ENCODE data around the gene PDCD11. TPM values are rescaled to one million over a fixed set of nuclear protein-coding genes. Genes with fewer than 3 reads are reported as not detected.
"Not testable (repeated sequence)": the region's sequence is repeated elsewhere in the genome, so short reads cannot be mapped to it uniquely, and the experiment has no call there.

PDCD11 gene, protein sequence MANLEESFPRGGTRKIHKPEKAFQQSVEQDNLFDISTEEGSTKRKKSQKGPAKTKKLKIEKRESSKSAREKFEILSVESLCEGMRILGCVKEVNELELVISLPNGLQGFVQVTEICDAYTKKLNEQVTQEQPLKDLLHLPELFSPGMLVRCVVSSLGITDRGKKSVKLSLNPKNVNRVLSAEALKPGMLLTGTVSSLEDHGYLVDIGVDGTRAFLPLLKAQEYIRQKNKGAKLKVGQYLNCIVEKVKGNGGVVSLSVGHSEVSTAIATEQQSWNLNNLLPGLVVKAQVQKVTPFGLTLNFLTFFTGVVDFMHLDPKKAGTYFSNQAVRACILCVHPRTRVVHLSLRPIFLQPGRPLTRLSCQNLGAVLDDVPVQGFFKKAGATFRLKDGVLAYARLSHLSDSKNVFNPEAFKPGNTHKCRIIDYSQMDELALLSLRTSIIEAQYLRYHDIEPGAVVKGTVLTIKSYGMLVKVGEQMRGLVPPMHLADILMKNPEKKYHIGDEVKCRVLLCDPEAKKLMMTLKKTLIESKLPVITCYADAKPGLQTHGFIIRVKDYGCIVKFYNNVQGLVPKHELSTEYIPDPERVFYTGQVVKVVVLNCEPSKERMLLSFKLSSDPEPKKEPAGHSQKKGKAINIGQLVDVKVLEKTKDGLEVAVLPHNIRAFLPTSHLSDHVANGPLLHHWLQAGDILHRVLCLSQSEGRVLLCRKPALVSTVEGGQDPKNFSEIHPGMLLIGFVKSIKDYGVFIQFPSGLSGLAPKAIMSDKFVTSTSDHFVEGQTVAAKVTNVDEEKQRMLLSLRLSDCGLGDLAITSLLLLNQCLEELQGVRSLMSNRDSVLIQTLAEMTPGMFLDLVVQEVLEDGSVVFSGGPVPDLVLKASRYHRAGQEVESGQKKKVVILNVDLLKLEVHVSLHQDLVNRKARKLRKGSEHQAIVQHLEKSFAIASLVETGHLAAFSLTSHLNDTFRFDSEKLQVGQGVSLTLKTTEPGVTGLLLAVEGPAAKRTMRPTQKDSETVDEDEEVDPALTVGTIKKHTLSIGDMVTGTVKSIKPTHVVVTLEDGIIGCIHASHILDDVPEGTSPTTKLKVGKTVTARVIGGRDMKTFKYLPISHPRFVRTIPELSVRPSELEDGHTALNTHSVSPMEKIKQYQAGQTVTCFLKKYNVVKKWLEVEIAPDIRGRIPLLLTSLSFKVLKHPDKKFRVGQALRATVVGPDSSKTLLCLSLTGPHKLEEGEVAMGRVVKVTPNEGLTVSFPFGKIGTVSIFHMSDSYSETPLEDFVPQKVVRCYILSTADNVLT (N-terminal part only)
- 10 to 100 TPM; 88.5 to 91.3 TPM for total RNA-seq
- polyA plus RNA-seq: 16.4 TPM

DNA sequence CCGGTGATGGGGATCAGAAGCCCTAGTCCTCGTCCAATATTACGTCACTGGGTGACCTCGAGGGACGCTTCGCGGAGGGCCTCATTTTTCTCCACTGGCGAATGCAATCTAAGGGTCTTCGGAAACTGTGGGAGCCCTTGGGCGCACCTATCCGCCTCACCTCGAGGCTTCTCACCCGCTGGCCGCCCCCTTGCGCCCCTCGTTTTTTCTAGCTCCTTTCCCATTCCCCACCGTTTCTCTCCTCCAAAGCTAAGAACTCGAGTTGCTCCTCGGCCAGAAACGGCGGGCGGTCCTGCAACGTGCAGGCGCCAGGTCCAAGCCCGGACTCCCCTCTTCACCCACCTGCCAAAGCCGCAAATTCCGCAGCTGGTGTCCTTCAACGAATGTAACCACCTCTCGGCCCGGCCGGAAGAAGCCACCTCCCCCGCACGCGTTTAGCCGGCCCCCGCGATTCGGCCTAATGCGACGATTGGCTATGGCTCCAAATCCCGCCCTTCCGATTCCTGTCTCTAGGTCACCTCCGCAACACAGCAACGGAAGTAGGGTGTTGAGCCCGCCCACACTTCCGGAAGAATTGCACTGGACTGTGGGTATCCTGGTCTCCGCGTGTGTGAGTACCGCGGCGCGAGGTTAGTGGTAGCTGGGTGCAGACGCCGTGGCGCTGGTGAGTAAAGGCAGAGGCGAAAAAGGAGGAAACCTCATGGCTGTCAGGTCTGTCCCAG lies at the start of gene PDCD11, which contains the start of gene ATP5MK:
Gene PDCD11 (plus strand): TSS at position 560 of the 722 bp plus-strand sequence. CDS start 1,801 bp downstream, outside the sequence.
Gene ATP5MK (minus strand): TSS at position 409 of the 722 bp plus-strand sequence. CDS start 4,018 bp downstream, outside the sequence.
- H3K9me3 Mint-ChIP-seq: no peaks in the 10 kb centered on the region

DNA sequence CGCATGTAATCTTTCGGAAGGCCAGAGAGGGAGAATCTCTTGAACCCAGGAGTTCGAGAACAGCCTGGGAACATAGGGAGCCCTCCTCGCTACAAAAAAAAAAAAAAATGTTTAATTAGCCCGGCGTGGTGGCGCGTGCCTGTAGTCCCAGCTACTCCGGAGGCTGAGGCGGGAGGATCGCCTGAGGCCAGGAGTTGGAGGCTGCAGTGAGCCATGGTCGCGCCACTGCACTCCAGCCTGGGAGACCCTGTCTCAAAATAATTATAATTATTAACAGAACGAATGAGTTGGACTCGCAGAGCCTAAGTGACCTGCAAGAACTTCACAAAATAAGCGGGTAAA lies 46.3 kb upstream of the PDCD11 start:
- peak overlapping the region in 2 of 8 donors; percentile 50 to 76 for H3K27ac Mint-ChIP-seq
- ChIA-PET POLR2A (interaction anchor here (3.0 kb wide), 1 partner anchor 18 kb away, joined by 21 read pairs; the partner anchor contains the start of gene TAF5), CTCF (no interaction called here)
- H3K4me1 Mint-ChIP-seq: peaks cover 8 to 22% (median 13%) of the 10 kb centered on the region in 3 donors
- H3K36me3 Mint-ChIP-seq: peaks cover 0 to 28% (median 2%) of the 10 kb centered on the region in 3 donors
- Histone ChIP-seq H3K4me1 (ENCODE audit: insufficient read depth, low read length) (peaks cover 10% of the 10 kb centered on the region), H3K36me3 (ENCODE audit: insufficient read depth, low read length) (peaks cover 10% of the 10 kb centered on the region), H3K27ac (ENCODE audit: low read depth, low read length) (peak overlapping the region; percentile 64), H3K4me3 (ENCODE audit: low read length) (peak overlapping the region; percentile 60), H3K27me3 (ENCODE audit: insufficient read depth, low read length, poor library complexity, severe bottlenecking) (no peaks in the 10 kb centered on the region), H3K9me3 (ENCODE audit: low read length) (no peaks in the 10 kb centered on the region)
- peak overlapping the region; percentile 73 to 95 (median 90) for H3K4me3 Mint-ChIP-seq
- no peaks in the 10 kb centered on the region for H3K27me3 Mint-ChIP-seq
- DNase-seq: no peak
- no peaks in the 10 kb centered on the region for H3K9me3 Mint-ChIP-seq

More for the DNA sequence above, at the start of gene PDCD11, which contains the start of gene ATP5MK:
- Histone ChIP-seq H3K4me1 (ENCODE audit: insufficient read depth, low read length) (peaks cover 43% of the 10 kb centered on the region), H3K36me3 (ENCODE audit: insufficient read depth, low read length) (peaks cover 18% of the 10 kb centered on the region), H3K27me3 (ENCODE audit: insufficient read depth, low read length, poor library complexity, severe bottlenecking) (no peaks in the 10 kb centered on the region), H3K9me3 (ENCODE audit: low read length) (no peaks in the 10 kb centered on the region), H3K27ac (ENCODE audit: low read depth, low read length) (peak within 1 kb of the TSS; percentile 76), H3K4me3 (ENCODE audit: low read length) (peak within 1 kb of the TSS; percentile 96)
- ChIA-PET POLR2A (interaction anchor here (0.5 to 1.2 kb wide), 2 partner anchors 27 to 50 kb away, joined by 3 to 10 read pairs; no protein-coding TSS in a partner anchor), CTCF (interaction anchor here (0.8 to 1.0 kb wide), 2 partner anchors 21 to 28 kb away, joined by 3 read pairs; no protein-coding TSS in a partner anchor)
- Mint-ChIP-seq H3K4me3 (peak within 1 kb of the TSS; percentile 92 to 99 (median 98)), H3K4me1 (peaks cover 55 to 66% (median 65%) of the 10 kb centered on the region in 3 donors), H3K27ac (peak within 1 kb of the TSS; percentile 72 to 97 (median 96)), H3K36me3 (peaks cover 0 to 66% (median 5%) of the 10 kb centered on the region in 3 donors), H3K27me3 (no peaks in the 10 kb centered on the region)
- DNase-seq: peak; percentile 89 to 96 (median 92)

DNA sequence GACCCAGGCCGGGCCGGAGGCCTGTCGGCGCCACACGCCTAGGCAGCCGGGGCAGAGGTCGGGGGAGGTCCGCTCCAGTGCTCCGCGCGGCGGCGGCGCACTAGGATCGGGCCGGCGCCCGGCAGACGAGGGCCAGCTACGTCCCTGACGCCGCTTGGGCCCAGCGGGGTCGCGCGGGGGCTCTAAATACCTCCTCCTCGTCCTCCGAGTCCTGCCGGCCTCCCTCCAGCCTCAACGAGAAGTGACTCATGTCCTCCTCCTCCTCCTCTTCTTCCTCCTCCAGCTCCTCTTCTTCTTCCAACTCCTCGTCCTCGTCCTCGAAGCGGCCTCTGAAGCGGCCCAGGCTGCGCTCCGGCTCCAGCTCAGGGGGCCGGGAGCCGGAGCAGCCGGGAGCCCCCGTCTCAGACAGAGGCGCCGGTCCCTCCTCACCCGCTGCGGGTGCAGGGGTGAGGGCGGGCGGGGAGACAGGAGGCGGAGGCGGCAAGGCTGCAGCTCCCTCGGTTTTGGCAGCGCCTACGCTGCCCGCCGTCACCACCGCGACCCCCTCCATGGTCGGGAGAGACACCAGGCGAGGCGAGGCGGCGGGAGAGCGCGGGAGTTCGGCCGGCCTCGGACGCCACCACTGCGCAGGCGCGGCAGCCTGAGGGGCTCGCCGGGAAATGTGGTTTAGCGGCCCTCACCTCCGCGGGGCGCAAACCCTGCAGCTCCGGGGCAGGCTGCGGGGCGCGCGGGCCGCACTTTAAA lies 45.7 kb upstream of the PDCD11 start, which contains the start of gene PCGF6:
Gene PCGF6 (minus strand): TSS at position 624 of the 744 bp plus-strand sequence. CDS start 74 bp downstream, at position 550.
- Mint-ChIP-seq H3K4me1 (peaks cover 8 to 22% (median 13%) of the 10 kb centered on the region in 3 donors), H3K27me3 (no peaks in the 10 kb centered on the region), H3K36me3 (peaks cover 0 to 26% (median 1%) of the 10 kb centered on the region in 3 donors), H3K9me3 (no peaks in the 10 kb centered on the region), H3K27ac (peak within 1 kb of the TSS; percentile 15 to 94 (median 88)), H3K4me3 (peak within 1 kb of the TSS; percentile 89 to 99 (median 92))
- DNase-seq: peak; percentile 58 to 75 (median 66)
- Histone ChIP-seq H3K9me3 (ENCODE audit: low read length) (no peaks in the 10 kb centered on the region), H3K36me3 (ENCODE audit: insufficient read depth, low read length) (peaks cover 8% of the 10 kb centered on the region), H3K27me3 (ENCODE audit: insufficient read depth, low read length, poor library complexity, severe bottlenecking) (no peaks in the 10 kb centered on the region), H3K27ac (ENCODE audit: low read depth, low read length) (peak within 1 kb of the TSS; percentile 64), H3K4me3 (ENCODE audit: low read length) (peak within 1 kb of the TSS; percentile 60), H3K4me1 (ENCODE audit: insufficient read depth, low read length) (peaks cover 10% of the 10 kb centered on the region)
- CTCF ChIA-PET: interaction anchor here (0.7 kb wide), 1 partner anchor 10 kb away, joined by 3 read pairs; no protein-coding TSS in a partner anchor
- POLR2A ChIA-PET: interaction anchor here (3.0 kb wide), 1 partner anchor 17 kb away, joined by 21 read pairs; the partner anchor contains the start of gene TAF5

DNA sequence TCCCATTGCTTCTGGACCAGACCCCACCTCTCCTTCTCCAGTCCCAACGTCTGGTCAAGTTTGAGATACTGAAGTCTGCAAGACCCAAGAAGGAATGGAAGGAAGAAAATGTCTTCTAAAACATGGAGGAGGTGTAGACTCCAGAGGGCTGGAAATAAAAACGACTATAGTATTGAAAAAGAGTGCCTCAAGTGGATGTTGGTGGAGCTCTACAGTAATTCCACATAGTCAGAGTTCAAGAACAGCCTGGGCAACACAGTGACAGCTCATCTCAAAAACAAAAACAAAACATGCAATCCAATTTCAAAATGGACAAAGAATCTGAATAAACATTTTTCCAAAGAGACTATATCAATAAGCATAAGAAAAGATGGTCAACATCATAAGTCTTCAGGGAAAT lies 43.1 kb upstream of the PDCD11 start:
- Mint-ChIP-seq H3K4me3 (peak overlapping the region in 1 of 7 donors; percentile 70), H3K36me3 (peaks cover 0 to 10% (median 0%) of the 10 kb centered on the region in 3 donors), H3K27ac (peak overlapping the region in 1 of 8 donors; percentile 43), H3K4me1 (peaks cover 8 to 22% (median 13%) of the 10 kb centered on the region in 3 donors), H3K27me3 (no peaks in the 10 kb centered on the region), H3K9me3 (no peaks in the 10 kb centered on the region)
- no peak overlapping the region for H3K27ac ChIP-seq (ENCODE audit: low read depth, low read length)
- H3K36me3 ChIP-seq (ENCODE audit: insufficient read depth, low read length): no peaks in the 10 kb centered on the region
- DNase-seq: no peak
- peaks cover 10% of the 10 kb centered on the region for H3K4me1 ChIP-seq (ENCODE audit: insufficient read depth, low read length)
- no peak overlapping the region for H3K4me3 ChIP-seq (ENCODE audit: low read length)
- POLR2A ChIA-PET: no interaction called here
- CTCF ChIA-PET: no interaction called here
- H3K9me3 ChIP-seq (ENCODE audit: low read length): no peaks in the 10 kb centered on the region
- no peaks in the 10 kb centered on the region for H3K27me3 ChIP-seq (ENCODE audit: insufficient read depth, low read length, poor library complexity, severe bottlenecking)

DNA sequence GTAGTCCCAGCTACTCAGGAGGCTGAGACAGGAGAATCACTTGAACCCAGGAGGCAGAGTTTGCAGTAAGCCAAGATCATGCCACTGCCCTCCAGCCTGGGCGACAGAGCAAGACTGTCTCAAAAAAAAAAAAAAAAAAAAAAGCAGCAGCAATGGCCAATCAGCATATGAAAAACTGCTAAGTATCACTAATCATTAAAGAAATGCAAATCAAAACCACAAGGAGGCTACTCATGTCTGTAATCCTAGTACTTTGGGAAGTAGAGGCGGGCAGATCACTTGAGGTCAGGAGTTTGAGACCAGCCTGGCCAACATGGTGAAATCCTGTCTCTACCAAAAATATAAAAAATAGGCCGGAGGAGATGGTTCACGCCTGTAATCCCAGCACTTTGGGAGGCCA lies 41.9 kb upstream of the PDCD11 start:
- POLR2A ChIA-PET; H3K27me3 ChIP-seq (ENCODE audit: insufficient read depth, low read length, poor library complexity, severe bottlenecking); CTCF ChIA-PET; H3K9me3 Mint-ChIP-seq; H3K9me3 ChIP-seq (ENCODE audit: low read length); H3K27me3 Mint-ChIP-seq; H3K4me3 ChIP-seq (ENCODE audit: low read length); H3K36me3 ChIP-seq (ENCODE audit: insufficient read depth, low read length); DNase-seq; H3K36me3 Mint-ChIP-seq; H3K27ac Mint-ChIP-seq; H3K27ac ChIP-seq (ENCODE audit: low read depth, low read length): not testable (repeated sequence)
- peaks cover 10% of the 10 kb centered on the region for H3K4me1 ChIP-seq (ENCODE audit: insufficient read depth, low read length)
- Mint-ChIP-seq H3K4me1 (peaks cover 5 to 14% (median 5%) of the 10 kb centered on the region in 3 donors), H3K4me3 (peak overlapping the region in 1 of 7 donors; percentile 36)

DNA sequence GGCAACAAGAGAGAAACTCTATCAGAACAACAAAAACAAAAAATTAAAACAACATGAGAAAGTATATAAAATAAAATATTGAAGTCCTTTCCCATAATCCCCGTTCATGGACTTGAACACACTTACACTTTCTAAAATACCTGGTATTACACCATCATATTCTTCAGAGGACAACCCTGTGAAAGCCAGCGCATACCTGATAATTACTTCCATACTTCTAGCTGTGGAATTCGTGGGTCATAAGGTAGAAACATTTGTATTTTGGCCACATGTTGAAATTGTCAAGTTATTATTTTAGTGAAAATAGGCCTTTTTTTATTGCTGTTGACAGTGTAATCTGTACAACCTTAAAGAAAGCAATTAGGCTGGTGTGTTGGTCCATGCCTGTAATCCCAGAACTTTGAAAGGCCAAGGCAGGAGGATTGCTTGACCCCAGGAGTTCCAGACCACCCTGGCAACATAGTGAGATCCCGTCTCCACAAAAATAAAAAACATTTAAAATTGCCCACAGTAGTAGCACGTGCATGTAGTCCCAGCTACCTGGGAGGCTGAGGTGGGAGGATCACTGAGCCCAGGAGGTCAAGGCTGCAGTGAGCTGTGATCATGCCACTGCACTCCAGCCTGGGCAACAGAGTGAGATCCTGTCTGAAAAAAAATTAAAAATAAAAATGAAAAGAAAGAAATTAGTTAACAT lies 40.4 kb upstream of the PDCD11 start:
- Histone ChIP-seq H3K9me3 (ENCODE audit: low read length) (no peaks in the 10 kb centered on the region), H3K27me3 (ENCODE audit: insufficient read depth, low read length, poor library complexity, severe bottlenecking) (no peaks in the 10 kb centered on the region), H3K4me3 (ENCODE audit: low read length) (no peak overlapping the region), H3K36me3 (ENCODE audit: insufficient read depth, low read length) (no peaks in the 10 kb centered on the region), H3K27ac (ENCODE audit: low read depth, low read length) (no peak overlapping the region), H3K4me1 (ENCODE audit: insufficient read depth, low read length) (peaks cover 5% of the 10 kb centered on the region)
- Mint-ChIP-seq H3K27me3 (no peaks in the 10 kb centered on the region), H3K4me3 (no peak overlapping the region), H3K36me3 (peaks cover 0 to 3% (median 0%) of the 10 kb centered on the region in 3 donors), H3K9me3 (no peaks in the 10 kb centered on the region), H3K4me1 (peaks cover 3 to 5% (median 5%) of the 10 kb centered on the region in 3 donors), H3K27ac (no peak overlapping the region)
- CTCF ChIA-PET: no interaction called here
- no peak for DNase-seq
- POLR2A ChIA-PET: interaction anchor here (0.6 kb wide), 1 partner anchor 11 kb away, joined by 4 read pairs; no protein-coding TSS in a partner anchor
